ENCODE measurements around the gene CTXN1. TPM values are rescaled to one million over a fixed set of nuclear protein-coding genes. Genes with fewer than 3 reads are reported as not detected.

CTXN1 gene
- total and polyA plus RNA-seq, 2 donors (not counting 1 experiment from before 2014, with no cell fraction given), result not detected

DNA sequence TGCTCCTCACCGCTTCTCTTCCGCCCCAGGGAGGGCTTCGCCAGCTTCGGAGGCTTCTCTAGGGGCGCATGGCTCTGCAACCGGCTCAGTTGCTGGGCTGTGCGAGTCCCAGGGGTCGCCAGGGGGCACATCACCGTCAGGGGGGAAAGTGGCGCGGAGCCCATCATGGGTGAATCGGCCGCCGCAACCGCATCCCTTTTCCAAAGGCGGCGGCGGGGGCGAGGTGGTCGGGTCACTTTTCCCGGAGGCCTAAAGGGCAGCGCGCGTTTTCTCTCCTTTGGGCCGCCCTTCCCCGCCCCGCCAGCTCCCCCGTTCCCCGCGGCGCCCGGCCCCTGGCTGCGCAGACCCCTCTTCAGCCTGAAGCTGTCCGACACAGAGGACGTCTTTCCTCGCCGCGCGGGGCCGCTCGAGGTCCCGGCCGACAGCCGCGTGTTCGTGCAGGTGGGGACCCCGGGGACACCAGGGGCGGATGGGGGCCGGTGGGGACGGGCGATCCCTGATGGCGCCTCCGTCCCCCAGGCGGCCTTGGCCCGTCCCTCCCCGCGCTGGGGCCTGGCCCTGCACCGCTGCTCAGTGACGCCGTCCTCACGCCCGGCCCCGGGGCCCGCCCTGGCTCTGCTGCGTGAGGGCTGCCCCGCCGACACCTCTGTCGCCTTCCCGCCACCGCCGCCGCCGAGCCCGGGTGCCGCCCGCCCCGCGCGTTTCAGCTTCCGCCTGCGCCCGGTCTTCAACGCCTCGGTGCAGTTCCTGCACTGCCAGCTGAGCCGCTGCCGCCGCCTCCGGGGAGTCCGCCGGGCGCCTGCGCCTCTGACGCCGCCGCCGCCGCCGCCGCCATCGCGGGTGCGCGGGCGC lies 9.6 kb downstream of the CTXN1 start:
- CTCF ChIA-PET, result interaction anchor here (3.7 kb wide), 1 partner anchor 28 kb away, joined by 21 read pairs; the partner anchor contains the start of gene TIMM44
- H3K27me3 ChIP-seq (replicated peaks in 1 of 4; ENCODE audit: control extremely low read depth in 1 of 4, control insufficient read depth in 3 of 4, insufficient read depth in 4 of 4, low read length in 3 of 4), result peaks cover 0 to 47% (median 25%) of the 10 kb centered on the region in 4 experiments

More for the DNA sequence above, 9.6 kb downstream of the CTXN1 start:
- Histone ChIP-seq H3K4me2 (replicated peaks; ENCODE audit: low read depth, low read length, poor library complexity, severe bottlenecking) (peak overlapping the region; percentile 87), H3K36me3 (replicated peaks in 1 of 2; ENCODE audit: control extremely low read depth in 1 of 2, control insufficient read depth in 1 of 2, extremely low read depth in 1 of 2, insufficient read depth in 2 of 2, low read length in 1 of 2) (peaks cover 3 to 9% of the 10 kb centered on the region in 2 experiments), H3K9me3 (ENCODE audit: control extremely low read depth in 1 of 3, control insufficient read depth in 2 of 3, insufficient read depth in 1 of 3, low read length in 2 of 3) (peaks cover 0 to 28% (median 0%) of the 10 kb centered on the region in 3 donors), H3K9ac (ENCODE audit: low read length) (peak overlapping the region; percentile 52), H3K27ac (ENCODE audit: low read length in 2 of 2) (no peak overlapping the region), H3K4me3 (ENCODE audit: control extremely low read depth in 1 of 5, extremely low read depth in 1 of 5, insufficient read depth in 1 of 5, low read depth in 2 of 5, low read length in 4 of 5) (peak overlapping the region in 4 of 5 experiments; percentile 18 to 48 (median 30)), H3K79me2 (ENCODE audit: control insufficient read depth, insufficient read depth, low read length) (peaks cover 3% of the 10 kb centered on the region), H3K4me1 (ENCODE audit: control insufficient read depth in 2 of 2, insufficient read depth in 2 of 2, low read length in 2 of 2) (peaks cover 50 to 51% of the 10 kb centered on the region in 2 donors), H2AFZ (ENCODE audit: insufficient read depth, low read depth, low read length, poor library complexity, severe bottlenecking) (peak overlapping the region; percentile 61), H4K20me1 (ENCODE audit: control insufficient read depth, insufficient read depth, low read length, poor library complexity, severe bottlenecking) (peaks cover 51% of the 10 kb centered on the region)
- H3K27ac Mint-ChIP-seq, result no peak overlapping the region
- H3K4me1 Mint-ChIP-seq, result peaks cover 34% of the 10 kb centered on the region
- peak; percentile 71 for DNase-seq
- H3K27me3 Mint-ChIP-seq, result peaks cover 24% of the 10 kb centered on the region
- no peak for ATAC-seq (ENCODE audit: low read depth)
- H3K9me3 Mint-ChIP-seq (ENCODE audit: insufficient read depth), result no peaks in the 10 kb centered on the region
- TF ChIP-seq CTCF (IDR thresholded peaks at IDR 0.05) (no peak), EZH2 (IDR thresholded peaks at IDR 0.05; ENCODE audit: borderline replicate concordance, insufficient read depth, low read depth, low read length, poor library complexity, severe bottlenecking) (peak; percentile 2)
- peak overlapping the region; percentile 68 for H3K4me3 Mint-ChIP-seq
- intact Hi-C loops (cut with micrococcal nuclease), result no loop called here
- WGBS (ENCODE audit: insufficient coverage), result 1% methylated on average over 104 of the region's 104 CpGs
- POLR2A ChIA-PET, result interaction anchor here (1.7 kb wide), 1 partner anchor 13 kb away, joined by 6 read pairs; the partner anchor contains the start of gene MAP2K7
